Measurements from ENCODE around the gene SERINC5. TPM values are rescaled to one million over a fixed set of nuclear protein-coding genes. Genes with fewer than 3 reads are reported as not detected.
"Not testable (repeated sequence)": the region's sequence is repeated elsewhere in the genome, so short reads cannot be mapped to it uniquely, and the experiment has no call there.

SERINC5 gene
- total and polyA plus RNA-seq, 12 donors = 2.3 to 21.9 (median 14.8) TPM

DNA sequence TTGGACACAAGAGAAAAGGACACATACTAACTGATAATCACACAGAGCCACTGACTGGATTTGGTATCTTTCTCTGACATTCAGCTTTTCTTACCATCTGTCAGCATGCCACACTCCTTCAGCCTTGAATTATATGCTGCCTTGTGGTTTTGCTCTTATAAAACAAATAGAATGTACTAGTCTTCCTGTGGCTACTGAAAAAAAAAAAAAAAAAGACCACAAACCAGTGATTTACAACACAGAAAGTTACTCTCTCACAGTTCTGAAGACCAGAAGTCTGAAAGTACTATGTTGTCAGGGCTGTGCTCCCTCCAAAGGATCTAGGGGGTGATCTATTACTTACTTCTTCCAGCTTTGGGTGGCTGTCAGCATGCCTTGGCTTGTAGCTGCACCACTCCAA lies 138.4 kb downstream of the SERINC5 start:
- Histone ChIP-seq H3K4me3 (no peak overlapping the region), H3K27ac (no peak overlapping the region), H3K36me3 (no peaks in the 10 kb centered on the region), H3K27me3 (no peaks in the 10 kb centered on the region), H3K9me3 (peaks cover 0 to 7% (median 0%) of the 10 kb centered on the region in 11 donors), H3K4me1 (peaks cover 0 to 12% (median 7%) of the 10 kb centered on the region in 9 donors)
- no peak for ATAC-seq
- DNase-seq = no peak
- intact Hi-C loops (cut with DNase I) = no loop called here
- TF ChIP-seq, protein P1, sequence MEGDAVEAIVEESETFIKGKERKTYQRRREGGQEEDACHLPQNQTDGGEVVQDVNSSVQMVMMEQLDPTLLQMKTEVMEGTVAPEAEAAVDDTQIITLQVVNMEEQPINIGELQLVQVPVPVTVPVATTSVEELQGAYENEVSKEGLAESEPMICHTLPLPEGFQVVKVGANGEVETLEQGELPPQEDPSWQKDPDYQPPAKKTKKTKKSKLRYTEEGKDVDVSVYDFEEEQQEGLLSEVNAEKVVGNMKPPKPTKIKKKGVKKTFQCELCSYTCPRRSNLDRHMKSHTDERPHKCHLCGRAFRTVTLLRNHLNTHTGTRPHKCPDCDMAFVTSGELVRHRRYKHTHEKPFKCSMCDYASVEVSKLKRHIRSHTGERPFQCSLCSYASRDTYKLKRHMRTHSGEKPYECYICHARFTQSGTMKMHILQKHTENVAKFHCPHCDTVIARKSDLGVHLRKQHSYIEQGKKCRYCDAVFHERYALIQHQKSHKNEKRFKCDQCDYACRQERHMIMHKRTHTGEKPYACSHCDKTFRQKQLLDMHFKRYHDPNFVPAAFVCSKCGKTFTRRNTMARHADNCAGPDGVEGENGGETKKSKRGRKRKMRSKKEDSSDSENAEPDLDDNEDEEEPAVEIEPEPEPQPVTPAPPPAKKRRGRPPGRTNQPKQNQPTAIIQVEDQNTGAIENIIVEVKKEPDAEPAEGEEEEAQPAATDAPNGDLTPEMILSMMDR (IDR thresholded peaks at IDR 0.05) = no peak

DNA sequence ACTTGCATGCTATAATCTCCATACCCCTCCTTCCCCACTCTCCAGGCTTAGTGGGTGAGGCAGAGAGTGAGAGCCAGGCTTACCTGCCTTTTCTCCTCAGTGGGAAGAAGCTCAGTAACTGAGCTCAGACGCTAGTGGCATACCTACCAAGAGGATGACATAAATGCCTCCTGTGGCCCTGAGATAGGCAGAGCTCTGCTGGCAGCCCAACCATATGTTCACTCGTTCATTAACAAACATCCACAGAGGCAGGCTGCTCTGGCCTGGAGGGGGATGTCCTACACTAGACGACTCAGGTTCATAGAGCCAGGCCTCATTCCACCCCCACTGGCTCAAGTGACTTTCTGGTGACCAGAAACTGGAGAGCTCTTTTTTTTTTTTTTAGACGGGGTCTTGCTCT lies 139.4 kb downstream of the SERINC5 start:
- intact Hi-C loops (cut with DNase I) = no loop called here
- 50 to 65% methylated on average over 4 of the region's 4 CpGs for WGBS, 2 donors
- Histone ChIP-seq H3K27ac (no peak overlapping the region), H3K4me3 (no peak overlapping the region), H3K4me1 (peaks cover 0 to 12% (median 0%) of the 10 kb centered on the region in 9 donors), H3K9me3 (peaks cover 0 to 7% (median 0%) of the 10 kb centered on the region in 11 donors), H3K27me3 (no peaks in the 10 kb centered on the region), H3K36me3 (no peaks in the 10 kb centered on the region)
- DNase-seq = no peak
- TF ChIP-seq, protein P1 (IDR thresholded peaks at IDR 0.05) = no peak
- ATAC-seq = peak in 2 of 8 donors; percentile 19 to 74

DNA sequence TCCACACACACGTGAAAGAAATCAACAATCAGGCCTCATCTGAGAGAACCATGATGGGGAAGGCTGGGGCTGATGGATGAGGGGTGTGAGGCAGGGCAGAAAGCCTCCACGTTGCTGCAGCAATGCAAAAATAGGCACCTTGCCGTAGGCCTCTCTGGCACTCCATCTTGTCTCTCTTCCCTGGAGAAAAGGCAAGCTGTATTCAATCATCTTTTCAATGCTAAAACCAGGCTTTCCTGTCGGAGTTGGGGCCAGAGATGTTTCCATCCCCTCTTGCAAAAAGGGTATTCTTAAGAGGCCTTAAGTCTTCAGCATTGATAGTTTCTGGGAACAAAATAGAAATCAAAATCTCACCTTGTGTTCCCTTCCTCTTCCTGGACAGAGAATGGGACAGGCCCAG lies 139.8 kb downstream of the SERINC5 start:
- H3K27me3 ChIP-seq = no peaks in the 10 kb centered on the region
- ATAC-seq (no peak), DNase-seq (no peak)
- TF ChIP-seq, protein P1 (IDR thresholded peaks at IDR 0.05) = no peak
- H3K9me3 ChIP-seq = peaks cover 0 to 7% (median 0%) of the 10 kb centered on the region in 11 donors
- H3K4me1 ChIP-seq = peaks cover 0 to 12% (median 0%) of the 10 kb centered on the region in 9 donors
- 68 to 77% methylated on average over 4 of the region's 4 CpGs for WGBS, 2 donors
- no peaks in the 10 kb centered on the region for H3K36me3 ChIP-seq
- intact Hi-C loops (cut with DNase I) = no loop called here
- H3K4me3 ChIP-seq = no peak overlapping the region
- H3K27ac ChIP-seq = no peak overlapping the region

DNA sequence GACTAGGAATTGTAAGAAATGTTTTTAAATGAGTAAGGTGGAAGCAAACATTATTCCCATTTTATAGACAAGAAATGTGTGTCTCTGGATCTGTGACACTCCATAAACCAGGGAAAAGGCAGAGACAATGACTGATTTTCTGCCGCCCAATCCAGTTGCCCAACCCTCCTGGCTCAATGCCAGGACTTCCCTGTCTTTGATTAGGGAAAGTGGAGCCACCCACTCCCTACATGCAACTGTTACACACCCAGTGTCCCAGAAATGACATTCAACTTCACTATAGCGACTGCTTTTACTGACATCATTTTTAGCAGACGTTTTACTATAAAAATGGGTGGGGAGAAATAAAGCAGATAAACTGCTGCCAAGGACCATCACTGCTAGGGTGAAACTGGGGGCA lies 141.0 kb downstream of the SERINC5 start:
- no peaks in the 10 kb centered on the region for H3K36me3 ChIP-seq
- TF ChIP-seq, protein P1 (IDR thresholded peaks at IDR 0.05) = no peak
- peaks cover 0 to 7% (median 0%) of the 10 kb centered on the region in 11 donors for H3K9me3 ChIP-seq
- DNase-seq = no peak
- H3K4me3 ChIP-seq = no peak overlapping the region
- intact Hi-C loops (cut with DNase I) = no loop called here
- H3K27me3 ChIP-seq = no peaks in the 10 kb centered on the region
- ATAC-seq = no peak
- no peak overlapping the region for H3K27ac ChIP-seq
- 52 to 68% methylated on average over 3 of the region's 3 CpGs for WGBS, 2 donors
- H3K4me1 ChIP-seq = peaks cover 0 to 20% (median 6%) of the 10 kb centered on the region in 9 donors

DNA sequence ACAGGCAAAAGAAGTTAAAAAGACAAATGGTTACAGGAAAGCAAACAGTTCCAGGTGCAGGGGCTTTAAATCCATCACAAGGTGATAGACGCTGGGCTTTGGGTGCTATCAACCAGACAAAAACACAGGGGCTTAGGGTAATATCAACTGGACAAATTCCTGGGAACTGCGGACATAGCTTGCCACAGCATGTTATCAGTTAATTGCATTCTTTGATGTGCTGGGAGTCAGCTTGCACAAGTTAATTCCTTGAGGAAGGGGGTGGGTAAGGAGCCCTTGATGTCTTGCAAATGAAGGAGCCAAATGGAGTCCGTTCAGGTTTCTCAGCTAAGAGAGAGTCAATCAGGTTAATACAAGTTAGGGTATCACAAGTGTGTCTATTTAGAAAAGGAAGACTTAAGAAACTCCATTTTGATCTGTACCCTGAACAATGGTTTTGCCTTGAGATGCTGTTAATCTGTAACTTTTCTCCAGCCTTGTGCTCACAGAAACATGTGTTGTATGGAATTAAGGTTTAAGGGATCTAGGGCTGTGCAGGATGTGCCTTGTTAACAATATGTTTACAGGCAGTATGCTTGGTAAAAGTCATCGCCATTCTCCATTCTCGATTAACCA lies 144.4 kb downstream of the SERINC5 start:
- not testable (repeated sequence) for H3K36me3 ChIP-seq, H3K27me3 ChIP-seq

More for the DNA sequence above, 144.4 kb downstream of the SERINC5 start:
- H3K9me3 ChIP-seq; intact Hi-C loops (cut with DNase I); ATAC-seq; DNase-seq; H3K27ac ChIP-seq; H3K4me3 ChIP-seq: not testable (repeated sequence)
- peaks cover 0 to 23% (median 13%) of the 10 kb centered on the region in 9 donors for H3K4me1 ChIP-seq
- WGBS, 2 donors = 72 to 73% methylated on average over 5 of the region's 5 CpGs
